Measurements from ENCODE around the gene SLC25A2.

Gene SLC25A2

GRCh38 chr5:141313711-141314110, 9.9 kb upstream of the SLC25A2 start:
- DNase-seq, result no peak

GRCh38 chr5:141306630-141307029, 2.8 kb upstream of the SLC25A2 start:
- DNase-seq, result no peak

- DNase-seq, result no peak
Measured at GRCh38 chr5:141298376-141298775, 5.5 kb downstream of the SLC25A2 start.

GRCh38 chr5:141272906-141273305, 30.9 kb downstream of the SLC25A2 start:
- no peak for DNase-seq

GRCh38 chr5:141269195-141269594, 34.7 kb downstream of the SLC25A2 start:
- DNase-seq, result no peak

- DNase-seq, result no peak
Measured at GRCh38 chr5:141261238-141261546, 42.7 kb downstream of the SLC25A2 start.

- DNase-seq, result no peak
Measured at GRCh38 chr5:141260458-141261237, 43.2 kb downstream of the SLC25A2 start.

- DNase-seq, result no peak
Measured at GRCh38 chr5:141258948-141259347, 44.9 kb downstream of the SLC25A2 start.

- DNase-seq, result no peak
Measured at GRCh38 chr5:141258464-141258863, 45.4 kb downstream of the SLC25A2 start.
